HG03342 (cell line): Measurements from ENCODE around the gene ANKRD12.
"Not testable (repeated sequence)": the region's sequence is repeated elsewhere in the genome, so short reads cannot be mapped to it uniquely, and the experiment has no call there.

Experiments used
- ATAC-seq: cut with Tn5 transposase; IDR thresholded peaks from one replicate; pipeline ENCODE4 v1.9.1; 2021; ENCODE audit warnings: mild to moderate bottlenecking, moderate library complexity; ENCODE audit not compliant: unreplicated experiment

Gene ANKRD12

GRCh38 chr18:9223356-9223755, 86.8 kb downstream of the ANKRD12 start:
- ATAC-seq = no peak

- no peak for ATAC-seq
Measured at GRCh38 chr18:9226463-9226862, 89.9 kb downstream of the ANKRD12 start.

GRCh38 chr18:9231852-9232486, 95.4 kb downstream of the ANKRD12 start:
- no peak for ATAC-seq

- ATAC-seq = no peak
Measured at GRCh38 chr18:9232977-9233376, 96.4 kb downstream of the ANKRD12 start.

- ATAC-seq = no peak
Measured at GRCh38 chr18:9233771-9234440, 97.3 kb downstream of the ANKRD12 start.

- no peak for ATAC-seq
Measured at GRCh38 chr18:9234528-9234927, 97.9 kb downstream of the ANKRD12 start.

- ATAC-seq = no peak
Measured at GRCh38 chr18:9237981-9238380, 101.4 kb downstream of the ANKRD12 start.

- no peak for ATAC-seq
Measured at GRCh38 chr18:9239720-9240119, 103.1 kb downstream of the ANKRD12 start.

GRCh38 chr18:9240270-9240669, 103.7 kb downstream of the ANKRD12 start:
- ATAC-seq = peak; percentile 59

- no peak for ATAC-seq
Measured at GRCh38 chr18:9243029-9243428, 106.4 kb downstream of the ANKRD12 start.

- ATAC-seq = no peak
Measured at GRCh38 chr18:9244376-9244775, 107.8 kb downstream of the ANKRD12 start.

- ATAC-seq = no peak
Measured at GRCh38 chr18:9248661-9249060, 112.1 kb downstream of the ANKRD12 start.

GRCh38 chr18:9249254-9249653, 112.7 kb downstream of the ANKRD12 start:
- ATAC-seq = no peak

- no peak for ATAC-seq
Measured at GRCh38 chr18:9259173-9259572, 122.6 kb downstream of the ANKRD12 start.

- ATAC-seq = no peak
Measured at GRCh38 chr18:9260388-9261380, 124.1 kb downstream of the ANKRD12 start.

GRCh38 chr18:9263264-9263663, 126.7 kb downstream of the ANKRD12 start:
- ATAC-seq = no peak

- not testable (repeated sequence) for ATAC-seq
Measured at GRCh38 chr18:9264797-9265196, 128.2 kb downstream of the ANKRD12 start.

GRCh38 chr18:9273221-9273620, 136.6 kb downstream of the ANKRD12 start:
- ATAC-seq = no peak

- no peak for ATAC-seq
Measured at GRCh38 chr18:9275890-9276289, 139.3 kb downstream of the ANKRD12 start.

GRCh38 chr18:9278028-9278427, 141.4 kb downstream of the ANKRD12 start:
- ATAC-seq = no peak

- ATAC-seq = no peak
Measured at GRCh38 chr18:9280849-9281248, 144.3 kb downstream of the ANKRD12 start.
